DMS153 treated with DMSO at 0.1 percent for 48 hours (cell line): ENCODE data around the gene ARID3C.
"Not testable (repeated sequence)": the region's sequence is repeated elsewhere in the genome, so short reads cannot be mapped to it uniquely, and the experiment has no call there.

ENCODE experiments used
- DNase-seq: peaks from one replicate; lab custom pipeline; 2025; ENCODE audit not compliant: unreplicated experiment; lab: John Stamatoyannopoulos, UW

ARID3C gene

GRCh38 chr9:34652602-34653000, 23.7 kb upstream of the ARID3C start:
- no peak for DNase-seq

- DNase-seq, result peak; percentile 63
Measured at GRCh38 chr9:34651876-34652601, 23.2 kb upstream of the ARID3C start, which contains the start of gene IL11RA. IL11RA (plus strand) TSS chr9:34652185; CDS start chr9:34655218, 3,033 bp downstream.

GRCh38 chr9:34651321-34651720, 22.5 kb upstream of the ARID3C start:
- DNase-seq, result no peak

- DNase-seq, result no peak
Measured at GRCh38 chr9:34650816-34651215, 21.9 kb upstream of the ARID3C start.

- DNase-seq, result no peak
Measured at GRCh38 chr9:34648673-34649072, 19.8 kb upstream of the ARID3C start.

- no peak for DNase-seq
Measured at GRCh38 chr9:34647651-34648050, 18.8 kb upstream of the ARID3C start.

- no peak for DNase-seq
Measured at GRCh38 chr9:34647084-34647403, 18.2 kb upstream of the ARID3C start.

GRCh38 chr9:34646211-34647083, 17.6 kb upstream of the ARID3C start, which contains the start of gene GALT:
GALT (plus strand) TSS chr9:34646675; CDS start chr9:34646705, 30 bp downstream.
- peak; percentile 74 for DNase-seq

- no peak for DNase-seq
Measured at GRCh38 chr9:34644766-34645314, 16.0 kb upstream of the ARID3C start.

GRCh38 chr9:34642679-34643078, 13.8 kb upstream of the ARID3C start:
- DNase-seq, result no peak

- DNase-seq, result not testable (repeated sequence)
Measured at GRCh38 chr9:34639322-34639721, 10.5 kb upstream of the ARID3C start.

GRCh38 chr9:34638138-34638445, 9.2 kb upstream of the ARID3C start:
- no peak for DNase-seq

- peak; percentile 85 for DNase-seq
Measured at GRCh38 chr9:34637356-34638137, 8.7 kb upstream of the ARID3C start, which contains the start of gene SIGMAR1. SIGMAR1 (minus strand) TSS chr9:34637787; CDS start chr9:34637697, 90 bp downstream.

- DNase-seq, result no peak
Measured at GRCh38 chr9:34636791-34637355, 8.0 kb upstream of the ARID3C start.

- no peak for DNase-seq
Measured at GRCh38 chr9:34635556-34635955, 6.7 kb upstream of the ARID3C start.

GRCh38 chr9:34634551-34635248, 5.8 kb upstream of the ARID3C start:
- no peak for DNase-seq

GRCh38 chr9:34633851-34634550, 5.1 kb upstream of the ARID3C start:
- DNase-seq, result peak; percentile 31

GRCh38 chr9:34633166-34633565, 4.3 kb upstream of the ARID3C start:
- no peak for DNase-seq

- no peak for DNase-seq
Measured at GRCh38 chr9:34630402-34631154, 1.7 kb upstream of the ARID3C start.
